Keratinocyte (primary cell): ENCODE results near the gene NLRP7. TPM values are rescaled to one million over a fixed set of nuclear protein-coding genes. Genes with fewer than 3 reads are reported as not detected.
"Not testable (repeated sequence)": the region's sequence is repeated elsewhere in the genome, so short reads cannot be mapped to it uniquely, and the experiment has no call there.

ENCODE experiments used
- DNase-seq: peaks from one replicate; pipeline ENCODE4 v3.0.0-alpha.2; 2011; ENCODE audit warnings: low read depth, missing footprints, low spot score
- FAIRE-seq: peaks from 2 replicates; lab custom pipeline; 2011; peaks lifted over from hg19 to GRCh38; lab: Jason Lieb, UNC
- H2AFZ ChIP-seq: 2 replicates; pipeline ENCODE4 v1.6.0; 2012; ENCODE audit warnings: low read length, control low read depth, inconsistent platforms; ENCODE audit not compliant: control insufficient read depth
- H3K27ac ChIP-seq: 2 replicates; pipeline ENCODE4 v1.5.1; 2011; ENCODE audit warnings: low read length; ENCODE audit not compliant: control insufficient read depth, insufficient read depth
- H3K27me3 ChIP-seq: 3 replicates; pipeline ENCODE4 v1.6.0; 2011; ENCODE audit warnings: low read length; ENCODE audit not compliant: control insufficient read depth, insufficient read depth; ENCODE audit errors: extremely low read depth
- H3K36me3 ChIP-seq, 2 experiments: 2 replicates in 1 of 2; 3 replicates in 1 of 2; pipeline ENCODE4 v1.5.1; 2011; ENCODE audit warnings: low read length in 2 of 2, mild to moderate bottlenecking in 1 of 2; ENCODE audit not compliant: control insufficient read depth in 2 of 2, insufficient read depth in 2 of 2; ENCODE audit errors: extremely low read depth in 1 of 2
- H3K4me1 ChIP-seq: 3 replicates; pipeline ENCODE4 v1.5.1; 2011; ENCODE audit warnings: low read length; ENCODE audit not compliant: control insufficient read depth, insufficient read depth; ENCODE audit errors: extremely low read depth
- H3K4me2 ChIP-seq: 3 replicates; pipeline ENCODE4 v1.6.0; 2011; ENCODE audit warnings: low read depth, low read length; ENCODE audit not compliant: control insufficient read depth, insufficient read depth; ENCODE audit errors: extremely low read depth
- H3K4me3 ChIP-seq, 3 experiments: fragments of 200-600 bp in 1 of 3; sonication (generic) in 1 of 3; 2 replicates in 2 of 3; 3 replicates in 1 of 3; pipeline ENCODE4 v1.5.1; 2011 to 2016; ENCODE audit warnings: low read length in 3 of 3, mild to moderate bottlenecking in 3 of 3, control low read depth in 2 of 3, inconsistent platforms in 1 of 3, low read depth in 1 of 3, mixed read lengths in 1 of 3, mixed run types in 1 of 3, moderate library complexity in 1 of 3; ENCODE audit not compliant: control insufficient read depth in 2 of 3, insufficient read depth in 2 of 3; ENCODE audit errors: extremely low read depth in 1 of 3
- H3K79me2 ChIP-seq: 2 replicates; pipeline ENCODE4 v1.6.0; 2012; ENCODE audit warnings: low read length; ENCODE audit not compliant: control insufficient read depth, insufficient read depth
- H3K9ac ChIP-seq: 3 replicates; pipeline ENCODE4 v1.6.0; 2011; ENCODE audit warnings: low read length; ENCODE audit not compliant: control insufficient read depth, insufficient read depth; ENCODE audit errors: extremely low read depth
- H3K9me1 ChIP-seq: 3 replicates; pipeline ENCODE4 v1.6.0; 2011; ENCODE audit warnings: low read length; ENCODE audit not compliant: control insufficient read depth, insufficient read depth; ENCODE audit errors: extremely low read depth
- H3K9me3 ChIP-seq: 2 replicates; pipeline ENCODE4 v1.5.1; 2012; ENCODE audit warnings: low read depth, low read length; ENCODE audit not compliant: control insufficient read depth
- H4K20me1 ChIP-seq: 3 replicates; pipeline ENCODE4 v1.6.0; 2011; ENCODE audit warnings: low read length; ENCODE audit not compliant: control insufficient read depth, insufficient read depth; ENCODE audit errors: extremely low read depth
- EZH2 ChIP-seq: IDR thresholded peaks from one replicate; pipeline ENCODE4 v1.6.1; 2012; ENCODE audit warnings: inconsistent platforms, mild to moderate bottlenecking, low read length, moderate library complexity
- dilution Hi-C: fragments of 300-500 bp; cut with MboI; formaldehyde crosslinking; loops from one replicate; pipeline ENCODE4 v1.7.0; 2020; ENCODE audit warnings: low sequenced_read_pairs; ENCODE audit not compliant: extremely low pct_ligation_motif_present
- polyA plus RNA-seq, 5 experiments: library from polyadenylated mRNA; depleted of rRNA in 3 of 5; stranded (reverse) in 3 of 5; stranded (forward) in 1 of 5; unstranded in 1 of 5; fragments of >200 nt; gene quantifications; 1 replicate in 1 of 5; 2 replicates in 3 of 5; 3 replicates in 1 of 5; pipeline versions ENCODE4 v1.2.1 to v1.2.3, GENCODE V29; 2011 to 2012; ENCODE audit warnings: missing spikeins in 2 of 5, low read depth in 1 of 5, low replicate concordance in 1 of 5
- TF ChIP-seq, protein P1 (sequence below), 3 experiments: IDR thresholded peaks in 1 of 3; conservative IDR thresholded peaks in 1 of 3; optimal IDR thresholded peaks in 1 of 3; 2 replicates in 2 of 3; 3 replicates in 1 of 3; pipeline versions ENCODE3 to v1.5.1; 2011; ENCODE audit warnings: low read length in 3 of 3, mild to moderate bottlenecking in 3 of 3, moderate library complexity in 2 of 3, control low read depth in 1 of 3, inconsistent platforms in 1 of 3; ENCODE audit not compliant: insufficient read depth in 2 of 3; ENCODE audit errors: extremely low read depth in 1 of 3

Gene NLRP7
- polyA plus RNA-seq, 1 donor (not counting 4 experiments of a cell fraction or from before 2014, with no cell fraction given) = not detected

DNA sequence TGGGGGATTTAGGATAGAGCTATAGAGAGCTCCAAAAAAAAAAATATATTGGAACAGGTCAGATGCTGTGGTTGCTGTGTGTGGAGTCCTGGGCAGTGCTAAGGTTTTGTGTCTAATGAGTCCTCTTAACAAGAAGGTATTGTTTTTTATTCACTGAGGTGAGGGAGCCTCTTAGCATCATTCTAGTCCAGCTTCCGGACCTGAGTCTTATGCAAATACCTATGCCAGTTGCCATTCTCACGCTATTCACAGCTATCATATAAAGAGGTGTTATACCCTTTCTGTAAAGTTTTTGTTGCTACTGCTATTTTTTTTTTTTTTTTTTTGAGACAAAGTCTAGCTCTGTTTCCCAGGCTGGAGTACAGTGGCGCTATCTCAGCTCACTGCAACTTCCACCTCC is 20.3 kb upstream of the NLRP7 start:
- Histone ChIP-seq H3K27ac (no peak overlapping the region), H4K20me1 (no peaks in the 10 kb centered on the region), H3K4me1 (no peaks in the 10 kb centered on the region), H3K9ac (no peak overlapping the region), H3K4me3 (peak overlapping the region in 1 of 3 experiments; percentile 59), H3K9me1 (no peaks in the 10 kb centered on the region), H2AFZ (no peak overlapping the region), H3K36me3 (peaks cover 0 to 3% of the 10 kb centered on the region in 2 experiments), H3K27me3 (no peaks in the 10 kb centered on the region), H3K9me3 (no peaks in the 10 kb centered on the region), H3K79me2 (peaks cover 15% of the 10 kb centered on the region), H3K4me2 (no peak overlapping the region)
- no peak for TF ChIP-seq EZH2
- TF ChIP-seq, protein P1, sequence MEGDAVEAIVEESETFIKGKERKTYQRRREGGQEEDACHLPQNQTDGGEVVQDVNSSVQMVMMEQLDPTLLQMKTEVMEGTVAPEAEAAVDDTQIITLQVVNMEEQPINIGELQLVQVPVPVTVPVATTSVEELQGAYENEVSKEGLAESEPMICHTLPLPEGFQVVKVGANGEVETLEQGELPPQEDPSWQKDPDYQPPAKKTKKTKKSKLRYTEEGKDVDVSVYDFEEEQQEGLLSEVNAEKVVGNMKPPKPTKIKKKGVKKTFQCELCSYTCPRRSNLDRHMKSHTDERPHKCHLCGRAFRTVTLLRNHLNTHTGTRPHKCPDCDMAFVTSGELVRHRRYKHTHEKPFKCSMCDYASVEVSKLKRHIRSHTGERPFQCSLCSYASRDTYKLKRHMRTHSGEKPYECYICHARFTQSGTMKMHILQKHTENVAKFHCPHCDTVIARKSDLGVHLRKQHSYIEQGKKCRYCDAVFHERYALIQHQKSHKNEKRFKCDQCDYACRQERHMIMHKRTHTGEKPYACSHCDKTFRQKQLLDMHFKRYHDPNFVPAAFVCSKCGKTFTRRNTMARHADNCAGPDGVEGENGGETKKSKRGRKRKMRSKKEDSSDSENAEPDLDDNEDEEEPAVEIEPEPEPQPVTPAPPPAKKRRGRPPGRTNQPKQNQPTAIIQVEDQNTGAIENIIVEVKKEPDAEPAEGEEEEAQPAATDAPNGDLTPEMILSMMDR (optimal IDR thresholded peaks at IDR 0.05 in 1 of 3, IDR thresholded peaks at IDR 0.05 in 1 of 3, conservative IDR thresholded peaks at IDR 0.05 in 1 of 3; ENCODE audit: extremely low read depth in 1 of 3, insufficient read depth in 2 of 3, low read length in 3 of 3) = no peak
- FAIRE-seq (no peak), DNase-seq (no peak)
- dilution Hi-C loops = no loop called here

DNA sequence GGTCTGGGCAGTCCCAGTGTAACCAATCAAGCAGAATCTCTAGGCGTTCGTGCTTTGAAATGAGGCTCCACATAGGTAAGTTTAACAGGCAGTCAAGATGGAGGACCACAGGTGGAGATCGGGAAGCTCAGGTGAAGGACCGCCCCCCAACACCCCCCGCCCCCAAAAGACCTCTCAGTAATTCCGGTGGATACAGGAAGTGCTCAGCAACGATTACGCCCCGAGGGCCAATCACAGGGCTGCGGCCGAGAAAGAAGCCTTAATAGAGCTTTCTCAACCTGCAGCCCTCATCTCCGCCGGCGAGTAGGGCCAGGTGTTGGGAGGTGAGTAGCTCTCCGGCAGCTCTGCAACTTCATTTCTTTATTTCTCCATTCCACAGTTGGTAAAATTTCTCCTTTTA is 17.7 kb upstream of the NLRP7 start:
- H3K27me3 ChIP-seq, H3K9me3 ChIP-seq, dilution Hi-C loops, H3K27ac ChIP-seq, H3K4me3 ChIP-seq, H3K4me2 ChIP-seq, H3K9me1 ChIP-seq, H3K4me1 ChIP-seq, H3K36me3 ChIP-seq, H3K9ac ChIP-seq, H4K20me1 ChIP-seq, FAIRE-seq, H2AFZ ChIP-seq, DNase-seq: not testable (repeated sequence)
- peaks cover 15% of the 10 kb centered on the region for H3K79me2 ChIP-seq

DNA sequence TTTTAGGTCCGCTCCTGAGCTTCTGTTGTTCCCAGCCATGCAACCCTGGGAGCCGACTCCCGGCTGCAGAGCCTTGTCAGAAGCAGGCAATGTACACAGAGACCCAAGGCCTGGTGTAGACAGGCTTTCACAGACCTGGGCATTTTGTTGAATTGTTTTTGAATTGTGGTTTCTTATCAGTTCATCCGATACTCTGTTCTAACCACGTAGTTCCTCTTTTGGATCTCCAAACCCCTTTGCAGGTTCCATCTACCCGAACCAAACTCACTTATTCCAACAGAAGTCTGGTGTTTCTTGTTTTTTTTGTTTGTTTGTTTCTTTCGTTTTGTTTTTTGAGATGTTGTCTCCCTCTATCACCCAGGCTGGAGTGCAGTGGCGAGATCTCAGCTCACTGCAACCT is 12.5 kb upstream of the NLRP7 start:
- no peak overlapping the region for H3K4me3 ChIP-seq
- H3K9me3 ChIP-seq = no peaks in the 10 kb centered on the region
- no peak for TF ChIP-seq EZH2
- TF ChIP-seq, protein P1 (optimal IDR thresholded peaks at IDR 0.05 in 1 of 3, IDR thresholded peaks at IDR 0.05 in 1 of 3, conservative IDR thresholded peaks at IDR 0.05 in 1 of 3; ENCODE audit: extremely low read depth in 1 of 3, insufficient read depth in 2 of 3, low read length in 3 of 3) = no peak
- dilution Hi-C loops = no loop called here
- H2AFZ ChIP-seq = no peak overlapping the region
- no peak for FAIRE-seq
- no peaks in the 10 kb centered on the region for H3K4me1 ChIP-seq
- H3K9me1 ChIP-seq = no peaks in the 10 kb centered on the region
- no peak for DNase-seq
- H3K27ac ChIP-seq = no peak overlapping the region
- no peaks in the 10 kb centered on the region for H3K27me3 ChIP-seq
- H3K36me3 ChIP-seq = no peaks in the 10 kb centered on the region
- H3K9ac ChIP-seq = no peak overlapping the region
- no peaks in the 10 kb centered on the region for H4K20me1 ChIP-seq
- H3K79me2 ChIP-seq = no peaks in the 10 kb centered on the region
- H3K4me2 ChIP-seq = no peak overlapping the region
